ENCODE results near the gene ESRRA. TPM values are rescaled to one million over a fixed set of nuclear protein-coding genes. Genes with fewer than 3 reads are reported as not detected.

The ESRRA gene
- total RNA-seq, 1 donor, result 19.9 TPM

- DNase-seq (ENCODE audit: low read depth in 2 of 3, low spot score in 2 of 3), result no peak
Observed at GRCh38 chr11:64324692-64325469, 19.6 kb downstream of the ESRRA start.

DNA sequence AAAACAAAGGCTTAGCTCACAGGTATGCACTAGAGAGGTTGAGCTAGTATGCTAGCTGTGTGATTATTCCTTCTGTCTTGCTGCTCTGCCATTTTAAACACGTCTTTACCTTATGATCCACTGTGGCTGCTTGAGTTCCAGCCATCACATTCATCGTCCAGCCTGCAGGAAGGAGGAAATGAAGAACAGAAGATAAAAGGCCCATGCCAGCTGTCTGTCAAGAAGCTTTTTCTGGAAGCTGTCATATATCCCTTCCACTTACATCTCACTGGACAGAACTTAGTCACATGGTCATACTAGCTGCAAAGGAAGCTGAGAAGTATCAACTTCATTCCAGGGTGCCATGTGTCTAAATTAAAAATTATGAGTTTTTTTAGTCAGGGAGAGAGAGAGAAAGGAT is 22.1 kb downstream of the ESRRA start:
- DNase-seq (ENCODE audit: low read depth in 2 of 3, low spot score in 2 of 3), result no peak

- no peak for DNase-seq (ENCODE audit: low read depth in 2 of 3, low spot score in 2 of 3)
Observed at GRCh38 chr11:64327993-64328392, 22.7 kb downstream of the ESRRA start.

GRCh38 chr11:64330888-64331287 is 25.6 kb downstream of the ESRRA start:
- DNase-seq (ENCODE audit: low read depth in 2 of 3, low spot score in 2 of 3), result no peak

DNA sequence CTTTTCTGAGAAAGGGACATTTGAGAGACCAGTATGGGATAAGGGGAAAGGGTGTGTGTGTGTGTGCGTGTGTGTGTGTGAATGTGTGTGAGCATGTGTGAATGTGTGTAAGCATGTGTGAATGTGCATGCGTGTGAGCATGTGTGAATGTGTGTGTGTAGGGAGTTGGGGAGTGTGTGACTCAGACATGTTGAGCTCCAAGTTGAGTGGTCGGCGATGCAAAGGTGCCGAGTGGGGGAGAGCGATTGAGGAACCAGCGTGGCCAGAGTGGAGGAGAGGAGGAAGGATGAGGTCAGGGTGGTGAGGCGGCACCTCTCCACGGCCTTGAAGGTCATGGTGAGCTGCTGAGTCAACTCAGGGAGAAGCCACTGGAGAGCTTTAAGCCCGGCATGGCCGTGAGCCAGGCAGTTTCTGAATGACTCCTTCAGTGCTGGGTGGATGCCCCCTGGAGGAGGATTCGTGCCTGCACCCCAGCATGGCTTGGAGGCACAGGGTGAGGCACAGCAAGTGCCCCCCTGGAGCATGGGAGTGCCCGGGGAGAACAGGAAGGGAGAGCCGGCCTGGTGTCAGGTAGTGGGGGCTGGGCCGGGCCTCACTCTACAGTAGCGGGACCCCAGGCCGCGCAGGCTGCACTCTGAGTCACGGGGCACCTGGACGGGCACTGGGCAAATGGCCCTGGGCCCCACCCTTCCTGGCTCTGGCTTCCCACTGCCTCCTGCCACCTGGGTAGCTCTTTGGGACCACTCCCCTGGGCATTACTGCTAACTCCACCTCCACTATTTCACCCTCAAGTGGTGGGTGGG is 26.4 kb downstream of the ESRRA start:
- DNase-seq (ENCODE audit: low read depth in 2 of 3, low spot score in 2 of 3), result peak in 2 of 3 donors; percentile 95

GRCh38 chr11:64333556-64333955 is 28.2 kb downstream of the ESRRA start:
- no peak for DNase-seq (ENCODE audit: low read depth in 2 of 3, low spot score in 2 of 3)

GRCh38 chr11:64334764-64335735 is 29.7 kb downstream of the ESRRA start:
- DNase-seq (ENCODE audit: low read depth in 2 of 3, low spot score in 2 of 3), result peak in 2 of 3 donors; percentile 87 to 88

GRCh38 chr11:64337538-64338249 is 32.4 kb downstream of the ESRRA start:
- no peak for DNase-seq (ENCODE audit: low read depth in 2 of 3, low spot score in 2 of 3)

DNA sequence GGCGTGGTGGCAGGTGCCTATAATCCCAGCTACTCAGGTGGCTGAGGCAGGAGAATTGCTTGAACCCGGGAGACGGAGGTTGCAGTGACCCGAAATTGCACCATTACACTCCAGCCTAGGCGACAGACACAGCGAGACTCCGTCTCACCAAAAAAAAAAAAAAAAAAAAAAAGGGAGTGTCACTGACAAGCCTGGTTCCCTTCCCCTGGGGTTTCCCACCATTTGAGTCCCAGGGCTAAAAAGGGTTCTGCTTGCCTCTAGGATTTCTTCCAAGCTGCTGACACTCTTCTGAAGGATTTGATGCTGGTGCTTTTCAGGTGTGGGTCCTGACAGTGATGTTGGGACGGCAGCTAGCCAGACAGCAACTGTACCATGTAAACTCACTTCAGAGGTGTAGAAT is 33.4 kb downstream of the ESRRA start:
- DNase-seq (ENCODE audit: low read depth in 2 of 3, low spot score in 2 of 3), result no peak

DNA sequence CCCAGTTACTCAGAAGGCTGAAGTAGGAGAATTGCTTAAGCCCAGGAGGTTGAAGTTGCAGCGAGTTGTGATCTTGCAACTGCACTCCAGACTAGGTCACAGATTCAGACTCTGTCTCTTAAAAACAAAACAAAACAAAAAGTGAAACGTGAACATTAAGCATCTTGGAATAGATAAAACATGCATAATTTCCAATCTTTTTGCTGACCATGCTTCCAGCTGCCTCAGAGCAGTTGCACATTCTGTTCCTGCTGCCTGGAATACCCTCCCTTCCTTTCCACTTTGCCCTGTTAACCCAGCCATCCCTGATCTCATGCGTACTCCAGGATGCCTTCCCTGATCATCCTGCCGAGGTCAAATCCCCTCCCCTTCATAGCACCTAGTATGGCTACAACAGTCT is 34.0 kb downstream of the ESRRA start:
- no peak for DNase-seq (ENCODE audit: low read depth in 2 of 3, low spot score in 2 of 3)

- peak; percentile 65 to 87 (median 80) for DNase-seq (ENCODE audit: low read depth in 2 of 3, low spot score in 2 of 3)
Observed at GRCh38 chr11:64339754-64340408, 34.6 kb downstream of the ESRRA start, which contains the start of gene CCDC88B. Gene CCDC88B, plus strand, starts transcription at chr11:64340204. Its CDS starts 63 bp downstream, at chr11:64340267.

- peak in 2 of 3 donors; percentile 67 to 74 for DNase-seq (ENCODE audit: low read depth in 2 of 3, low spot score in 2 of 3)
Observed at GRCh38 chr11:64340671-64341335, 35.5 kb downstream of the ESRRA start.

DNA sequence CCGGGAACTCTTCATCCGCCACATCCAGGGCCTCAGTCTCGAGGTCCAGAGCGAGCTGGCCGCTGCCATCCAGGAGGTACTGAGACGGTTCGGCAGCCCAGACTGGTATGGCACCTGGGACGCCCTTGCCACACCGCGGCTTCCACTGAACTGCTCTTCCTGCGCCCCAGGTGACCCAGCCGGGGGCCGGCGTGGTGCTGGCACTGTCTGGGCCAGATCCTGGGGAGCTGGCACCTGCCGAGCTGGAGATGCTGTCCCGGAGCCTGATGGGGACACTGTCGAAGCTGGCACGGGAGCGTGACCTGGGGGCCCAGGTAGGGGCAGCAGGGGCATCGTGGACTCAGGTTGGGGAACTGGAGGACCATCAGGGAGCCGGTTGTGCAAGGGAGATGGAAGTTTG is 36.1 kb downstream of the ESRRA start:
- no peak for DNase-seq (ENCODE audit: low read depth in 2 of 3, low spot score in 2 of 3)

GRCh38 chr11:64341851-64342791 is 36.8 kb downstream of the ESRRA start:
- peak; percentile 69 to 91 (median 88) for DNase-seq (ENCODE audit: low read depth in 2 of 3, low spot score in 2 of 3)

GRCh38 chr11:64342869-64343745 is 37.8 kb downstream of the ESRRA start:
- DNase-seq (ENCODE audit: low read depth in 2 of 3, low spot score in 2 of 3), result no peak

DNA sequence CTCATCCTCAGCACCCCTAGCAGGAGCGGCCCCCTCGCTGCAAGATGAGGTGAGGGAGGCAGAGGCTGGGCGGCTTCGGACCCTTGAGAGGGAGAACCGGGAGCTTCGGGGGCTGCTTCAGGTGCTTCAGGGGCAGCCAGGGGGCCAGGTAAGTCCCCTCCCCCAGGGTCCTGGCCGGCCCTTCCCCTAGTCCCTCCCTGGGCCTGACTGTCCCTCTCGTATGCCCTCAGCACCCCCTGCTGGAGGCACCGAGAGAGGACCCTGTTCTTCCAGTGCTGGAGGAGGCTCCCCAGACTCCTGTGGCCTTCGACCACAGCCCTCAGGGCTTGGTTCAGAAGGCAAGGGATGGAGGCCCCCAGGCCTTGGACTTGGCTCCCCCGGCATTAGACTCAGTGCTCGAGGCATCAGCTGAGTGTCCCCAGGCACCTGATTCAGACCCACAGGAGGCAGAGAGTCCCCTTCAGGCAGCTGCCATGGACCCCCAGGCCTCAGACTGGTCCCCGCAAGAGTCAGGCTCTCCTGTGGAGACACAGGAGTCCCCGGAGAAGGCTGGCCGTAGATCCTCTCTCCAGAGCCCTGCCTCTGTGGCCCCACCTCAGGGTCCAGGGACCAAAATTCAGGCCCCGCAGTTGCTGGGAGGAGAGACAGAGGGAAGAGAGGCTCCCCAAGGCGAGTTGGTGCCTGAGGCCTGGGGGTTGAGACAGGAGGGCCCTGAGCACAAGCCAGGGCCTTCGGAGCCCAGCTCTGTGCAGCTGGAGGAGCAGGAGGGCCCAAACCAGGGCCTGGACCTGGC is 38.6 kb downstream of the ESRRA start:
- no peak for DNase-seq (ENCODE audit: low read depth in 2 of 3, low spot score in 2 of 3)
